K562 (cell line): ENCODE measurements around the gene EXOC3. TPM values are rescaled to one million over a fixed set of nuclear protein-coding genes. Genes with fewer than 3 reads are reported as not detected.

Experiments used
- ATAC-seq: fragments of 200-7000 bp; cut with Tn5 transposase; 3 replicates; pipeline ENCODE4 v1.9.1; 2020; ENCODE audit warnings: moderate library complexity
- BruUV-seq: library from RNA; stranded (reverse); fragments of 400-500 nt; replicated peaks from 2 replicates; lab custom pipeline; 2021; lab: Mats Ljungman, UMichigan
- CTCF ChIA-PET: fragments of 300-600 bp; formaldehyde crosslinking; extraction: SDS; loops from one replicate; lab custom pipeline; 2021; ENCODE audit warnings: low intra/inter-chr PET ratio; lab: Yijun Ruan, JAX
- POLR2A ChIA-PET: fragments of 300-600, 350-650 bp; sonication (Branson Sonifier 250); formaldehyde crosslinking; extraction: SDS; loops from one replicate; lab custom pipeline; 2021; ENCODE audit warnings: antibody characterized with exemption, inconsistent platforms; lab: Yijun Ruan, JAX
- DNase-seq, 4 experiments: peaks; one replicate each; pipeline versions ENCODE4 v3.0.0 to v3.0.0-alpha.2; 2011 to 2018; ENCODE audit warnings: low spot score in 3 of 4, mixed read lengths in 3 of 4; ENCODE audit errors: extremely low read depth in 1 of 4
- FAIRE-seq: peaks from 2 replicates; lab custom pipeline; 2011; peaks lifted over from hg19 to GRCh38; lab: Jason Lieb, UNC
- H2AFZ ChIP-seq: 2 replicates; pipeline ENCODE4 v1.6.0; 2011; ENCODE audit warnings: low read depth, low read length, control low read depth, inconsistent platforms
- H3K27ac ChIP-seq: fragments of 200-600 bp; 3 replicates; pipeline ENCODE4 v1.8.0; 2011; ENCODE audit warnings: low read depth, mild to moderate bottlenecking, control low read depth, inconsistent platforms, low read length, moderate library complexity, mixed read lengths; ENCODE audit errors: extremely low read depth
- H3K27me3 ChIP-seq, 2 experiments: fragments of 300-600 bp in 1 of 2; 2 replicates in 1 of 2; 3 replicates in 1 of 2; pipeline versions ENCODE4 v1.6.0 to v1.8.0; 2011; ENCODE audit warnings: inconsistent platforms in 2 of 2, low read length in 2 of 2, mild to moderate bottlenecking in 1 of 2, mixed read lengths in 1 of 2, moderate library complexity in 1 of 2; ENCODE audit not compliant: control insufficient read depth in 2 of 2, insufficient read depth in 2 of 2
- H3K36me3 ChIP-seq: fragments of 300-600 bp; 3 replicates; pipeline ENCODE4 v1.8.0; 2011; ENCODE audit warnings: mild to moderate bottlenecking, low read length, inconsistent platforms; ENCODE audit not compliant: control insufficient read depth, insufficient read depth
- H3K4me1 ChIP-seq, 2 experiments: fragments of 200-600 bp in 1 of 2; replicated peaks in 1 of 2; 2 replicates in 1 of 2; 3 replicates in 1 of 2; pipeline versions ENCODE4 v1.5.1 to v1.8.0; 2011; ENCODE audit warnings: inconsistent platforms in 2 of 2, low read length in 2 of 2, mild to moderate bottlenecking in 1 of 2, mixed read lengths in 1 of 2, moderate library complexity in 1 of 2; ENCODE audit not compliant: control insufficient read depth in 2 of 2, insufficient read depth in 2 of 2
- H3K4me2 ChIP-seq: 2 replicates; pipeline ENCODE4 v1.6.1; 2011; ENCODE audit warnings: low read length, control low read depth, inconsistent platforms, mixed read lengths; ENCODE audit not compliant: insufficient read depth
- H3K4me3 ChIP-seq: fragments of 200-600 bp; sonication (generic), shearing (Covaris generic); 2 replicates; pipeline ENCODE4 v1.5.1; 2016; ENCODE audit warnings: control low read depth, inconsistent platforms
- H3K79me2 ChIP-seq: fragments of 200-600 bp; 3 replicates; pipeline ENCODE4 v1.8.0; 2011; ENCODE audit warnings: low read length, inconsistent platforms; ENCODE audit not compliant: control insufficient read depth, insufficient read depth
- H3K9ac ChIP-seq, 2 experiments: 2 replicates each; pipeline versions ENCODE4 v1.6.0 to v1.6.1; 2011; ENCODE audit warnings: low read depth in 2 of 2, low read length in 2 of 2, control low read depth in 1 of 2, inconsistent platforms in 1 of 2, mild to moderate bottlenecking in 1 of 2, mixed read lengths in 1 of 2; ENCODE audit not compliant: insufficient read depth in 1 of 2
- H3K9me1 ChIP-seq: one replicate; pipeline ENCODE4 v1.6.0; 2011; ENCODE audit warnings: inconsistent platforms, mild to moderate bottlenecking, low read length, moderate library complexity; ENCODE audit not compliant: control insufficient read depth, insufficient read depth
- H3K9me3 ChIP-seq: replicated peaks from 2 replicates; pipeline ENCODE4 v1.5.1; 2011; ENCODE audit warnings: low read depth, low read length, inconsistent platforms; ENCODE audit not compliant: control insufficient read depth, insufficient read depth
- H4K20me1 ChIP-seq: replicated peaks from 2 replicates; pipeline ENCODE4 v1.6.1; 2011; ENCODE audit warnings: low read length, inconsistent platforms, mixed read lengths; ENCODE audit not compliant: control insufficient read depth, insufficient read depth
- ETS2 ChIP-seq: IDR thresholded peaks from 2 replicates; pipeline ENCODE4 v1.6.1; 2016; ENCODE audit warnings: borderline replicate concordance, missing genetic modification characterization, mild to moderate bottlenecking, moderate library complexity, missing compliant biosample characterization; ENCODE audit not compliant: poor library complexity, severe bottlenecking
- HLTF ChIP-seq: fragments of 450-650 bp; IDR thresholded peaks from 2 replicates; pipeline ENCODE4 v1.6.1; 2016
- HNRNPL ChIP-seq: fragments of 200-400 bp; formaldehyde crosslinking; IDR thresholded peaks from 2 replicates; pipeline ENCODE4 v1.6.1; 2017; ENCODE audit warnings: low read depth, mild to moderate bottlenecking, low read length
- PRDM10 ChIP-seq: fragments of 450-650 bp; IDR thresholded peaks from 2 replicates; pipeline ENCODE4 v1.6.1; 2018; ENCODE audit not compliant: partially characterized antibody
- RBM22 ChIP-seq: fragments of 200-400 bp; formaldehyde crosslinking; IDR thresholded peaks from 2 replicates; pipeline ENCODE4 v1.6.1; 2018; ENCODE audit warnings: low read length, low read depth; ENCODE audit not compliant: poor library complexity, severe bottlenecking
- SMC3 ChIP-seq: conservative IDR thresholded peaks from 2 replicates; pipeline ENCODE4 v1.6.1; 2011; ENCODE audit warnings: low read depth, low read length, improper control_type of control experiment; ENCODE audit not compliant: insufficient read depth
- TFAP4 ChIP-seq: sonication (generic); formaldehyde crosslinking; IDR thresholded peaks from 2 replicates; pipeline ENCODE4 v1.8.0; 2022; ENCODE audit warnings: missing genetic modification reagents, mild to moderate bottlenecking, moderate library complexity, borderline replicate concordance
- WGBS: fragments of 100-300 bp; shearing (Covaris generic); methylation state at CpG from one replicate; pipeline ENCODE4 v1.1.6; 2016; ENCODE audit warnings: low coverage, mixed read lengths; ENCODE audit not compliant: insufficient coverage; ENCODE audit errors: missing lambda C conversion rate; 5-methylcytosine and 5-hydroxymethylcytosine counted together
- in situ Hi-C: fragments of 300-500 bp; cut with MboI; formaldehyde crosslinking; loops from 4 replicates; pipeline ENCODE4 v1.15.0; 2018; ENCODE audit warnings: inconsistent platforms, mixed read lengths
- intact Hi-C: fragments of 100-400 bp; cut with micrococcal nuclease; formaldehyde crosslinking; loops from 2 replicates; pipeline ENCODE4 v1.14.2; 2022
- polyA plus RNA-seq, 8 experiments: library from polyadenylated mRNA; depleted of rRNA in 4 of 8; stranded (reverse) in 5 of 8; unstranded in 3 of 8; fragments of >200 nt; fragmentation: Nextera tagmentation in 2 of 8; fragmentation: Illumina TruSeq in 1 of 8; extraction: Ambion mirVana in 2 of 8; extraction: Trizol in 1 of 8; gene quantifications; 2 replicates each; pipeline versions ENCODE4 v1.2.1 to v1.2.3, GENCODE V29; 2011 to 2014; ENCODE audit warnings: inconsistent platforms in 1 of 8, missing spikeins in 1 of 8
- total RNA-seq, 7 experiments: library from RNA; depleted of rRNA in 6 of 7; stranded (reverse); fragments of >200 nt in 6 of 7; fragmentation: Illumina TruSeq in 2 of 7; extraction: Trizol in 2 of 7; gene quantifications; 2 replicates each; pipeline versions ENCODE4 v1.2.1 to v1.2.3, GENCODE V29; 2011 to 2021; ENCODE audit warnings: low replicate concordance in 1 of 7

The EXOC3 gene
- total and polyA plus RNA-seq, 9 of the 15 experiments (the other 6 are each of a cell fraction or from before 2014, with no cell fraction given) = 1.4 to 41.9 (median 22.4) TPM

DNA sequence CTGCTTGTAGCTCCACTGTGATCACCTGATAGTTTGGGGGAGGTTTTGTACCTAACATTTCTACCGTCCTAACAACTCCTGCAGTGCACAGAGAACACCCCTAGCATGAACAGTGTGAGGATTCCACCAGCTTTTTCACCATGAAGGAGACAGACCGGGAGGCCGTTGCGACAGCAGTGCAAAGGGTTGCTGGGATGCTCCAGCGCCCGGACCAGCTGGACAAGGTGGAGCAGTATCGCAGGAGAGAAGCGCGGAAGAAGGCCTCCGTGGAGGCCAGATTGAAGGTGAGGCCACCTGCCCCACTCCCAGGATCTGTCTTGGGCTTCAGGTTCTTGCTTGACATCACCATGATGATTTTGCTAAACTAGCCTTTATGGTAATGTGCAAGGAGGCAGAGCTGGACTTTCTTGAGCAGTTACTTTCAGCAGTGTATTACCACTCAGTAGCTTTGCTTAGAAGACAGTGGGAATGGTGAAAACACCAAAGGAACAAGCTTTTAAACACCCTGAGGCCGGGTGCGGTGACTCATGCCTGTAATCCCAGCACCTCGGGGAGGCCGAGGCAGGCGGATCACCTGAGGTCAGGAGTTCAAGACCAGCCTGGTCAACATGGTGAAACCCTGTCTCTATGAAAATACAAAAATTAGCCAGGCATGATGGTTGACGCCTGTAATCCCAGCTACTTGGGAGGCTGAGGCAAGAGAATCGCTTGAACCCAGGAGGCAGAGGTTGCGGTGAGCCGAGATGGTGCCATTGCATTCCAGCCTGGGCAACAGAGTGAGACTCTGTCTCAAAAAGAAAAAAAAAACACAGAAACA is 3.3 kb downstream of the EXOC3 start:
- ChIA-PET CTCF (interaction anchor here (0.8 kb wide), 1 partner anchor 10 kb away, joined by 3 read pairs; no protein-coding TSS in a partner anchor), POLR2A (interaction anchor here (0.9 to 1.9 kb wide), 6 partner anchors 11 to 173 kb away, joined by 3 to 6 read pairs (median 4); partner anchors contain the start of gene AHRR)
- peaks cover 32% of the 10 kb centered on the region for H3K79me2 ChIP-seq
- H3K4me2 ChIP-seq = no peak overlapping the region
- H3K4me3 ChIP-seq = no peak overlapping the region
- in situ Hi-C loops = no loop called here
- BruUV-seq = no TSS peak
- H3K9ac ChIP-seq = peak overlapping the region in 1 of 2 experiments; percentile 48; a peak in 1 of 4 replicates
- ATAC-seq (no peak), DNase-seq (no peak), FAIRE-seq (no peak)
- H3K27me3 ChIP-seq = no peaks in the 10 kb centered on the region
- 82% methylated on average over 17 of the region's 19 CpGs for WGBS
- H3K27ac ChIP-seq = no peak overlapping the region
- H3K4me1 ChIP-seq = peaks cover 17 to 34% of the 10 kb centered on the region in 2 experiments; a peak in 4 of 5 replicates
- TF ChIP-seq ETS2 (tag) (no peak), HLTF (no peak)
- no peaks in the 10 kb centered on the region for H3K9me3 ChIP-seq
- H3K36me3 ChIP-seq = peaks cover 52% of the 10 kb centered on the region
- no peak overlapping the region for H2AFZ ChIP-seq
- peaks cover 13% of the 10 kb centered on the region for H3K9me1 ChIP-seq
- H4K20me1 ChIP-seq = no peaks in the 10 kb centered on the region; the same call in 1 of the 2 replicates
- intact Hi-C loops = no loop called here

DNA sequence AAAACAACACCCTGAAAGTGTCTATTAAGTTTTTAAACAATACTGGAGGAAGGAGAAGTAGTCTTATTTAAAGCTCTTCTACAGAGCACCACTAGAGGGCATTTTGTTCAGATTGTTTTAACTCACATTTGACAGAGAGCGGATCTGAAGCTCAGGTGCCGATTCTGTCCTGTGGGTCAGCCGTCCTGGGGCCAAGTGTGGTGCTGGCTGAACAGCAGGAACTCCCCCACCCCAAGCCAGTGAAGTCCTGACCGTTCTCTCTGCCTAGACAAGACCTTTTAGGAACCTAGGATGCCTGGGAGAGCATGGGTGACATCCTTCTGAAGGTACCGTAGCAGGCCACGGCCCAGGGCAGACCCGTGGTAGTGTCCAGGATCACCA is 3.9 kb downstream of the EXOC3 start:
- in situ Hi-C loops (no loop called here), intact Hi-C loops (no loop called here)
- H3K4me3 ChIP-seq = no peak overlapping the region
- H3K36me3 ChIP-seq = peaks cover 57% of the 10 kb centered on the region
- WGBS = 63% methylated on average over 7 of the region's 7 CpGs
- no TSS peak for BruUV-seq
- DNase-seq (peak in 3 of 4 experiments; percentile 43 to 50 (median 46)), ATAC-seq (no peak), FAIRE-seq (peak; percentile 72)
- H3K79me2 ChIP-seq = peaks cover 32% of the 10 kb centered on the region
- H3K27ac ChIP-seq = no peak overlapping the region
- peaks cover 15 to 30% of the 10 kb centered on the region in 2 experiments; a peak in 4 of 5 replicates for H3K4me1 ChIP-seq
- POLR2A ChIA-PET = interaction anchor here (0.9 to 1.9 kb wide), 5 partner anchors 10 to 172 kb away, joined by 3 to 6 read pairs (median 4); no protein-coding TSS in a partner anchor
- H3K9ac ChIP-seq = no peak overlapping the region
- no peaks in the 10 kb centered on the region for H3K27me3 ChIP-seq
- no peak overlapping the region for H3K4me2 ChIP-seq
- H3K9me1 ChIP-seq = peaks cover 13% of the 10 kb centered on the region
- H2AFZ ChIP-seq = no peak overlapping the region
- CTCF ChIA-PET = interaction anchor here (0.8 kb wide), 1 partner anchor 11 kb away, joined by 3 read pairs; no protein-coding TSS in a partner anchor
- no peaks in the 10 kb centered on the region; the same call in 1 of the 2 replicates for H4K20me1 ChIP-seq
- 0 out of 2 replicates have a peak, but pooled peaks cover 4% of the 10 kb centered on the region for H3K9me3 ChIP-seq
- TF ChIP-seq RBM22 (no peak), TFAP4 (peak; percentile 32; the same call in 1 of the 2 replicates), PRDM10 (peak; percentile 5), HNRNPL (no peak), SMC3 (peak; percentile 29; the same call in 1 of the 2 replicates)
